Activated CD4-positive, alpha-beta T cell treated with anti-CD3 and anti-CD28 coated beads, Interleukin-2, amount 50 U/mL, for 48 hours (primary cell): ENCODE measurements around the gene SLC39A5.

Source experiments
- DNase-seq, 2 experiments: peaks; one replicate each; pipeline ENCODE4 v3.0.0-alpha.2; 2020

The SLC39A5 gene

DNA sequence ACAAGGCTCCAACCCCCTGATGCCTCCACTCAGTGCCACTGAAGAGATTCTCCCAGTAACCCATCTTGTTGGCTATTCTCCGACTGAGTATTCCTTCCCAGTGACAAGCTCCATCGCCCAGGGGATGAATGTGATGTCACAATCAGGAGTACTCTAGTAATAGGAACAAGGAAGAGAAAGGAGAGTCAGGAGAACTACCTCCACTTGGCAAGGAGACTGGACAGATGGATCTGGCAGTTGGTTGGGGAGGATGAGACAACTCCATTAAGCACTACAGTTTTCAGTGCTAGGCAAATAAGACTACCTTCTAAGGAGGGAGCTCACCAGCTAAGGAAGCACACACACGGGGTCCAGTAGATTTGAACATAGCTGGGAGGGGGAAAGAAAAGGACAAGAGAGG lies 13.4 kb upstream of the SLC39A5 start:
- DNase-seq, result no peak

DNA sequence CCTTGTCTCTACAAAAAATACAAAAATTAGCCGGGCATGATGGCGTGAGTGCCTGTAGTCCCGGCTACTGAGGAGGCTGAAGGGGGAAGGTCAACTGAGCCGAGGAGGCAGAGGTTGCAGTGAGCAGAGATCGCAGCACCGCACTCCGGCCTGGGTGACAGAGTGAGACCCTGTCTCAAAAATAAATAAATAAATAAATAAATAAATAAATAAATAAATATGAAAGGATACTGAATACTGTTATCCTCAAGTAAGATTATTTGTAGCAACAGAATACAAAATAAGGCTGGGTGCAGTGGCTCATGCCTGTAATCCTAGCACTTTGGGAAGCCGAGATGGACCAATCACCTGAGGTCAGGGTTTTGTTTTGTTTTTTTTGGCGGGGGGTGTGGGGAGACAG lies 10.0 kb upstream of the SLC39A5 start:
- DNase-seq, result no peak

DNA sequence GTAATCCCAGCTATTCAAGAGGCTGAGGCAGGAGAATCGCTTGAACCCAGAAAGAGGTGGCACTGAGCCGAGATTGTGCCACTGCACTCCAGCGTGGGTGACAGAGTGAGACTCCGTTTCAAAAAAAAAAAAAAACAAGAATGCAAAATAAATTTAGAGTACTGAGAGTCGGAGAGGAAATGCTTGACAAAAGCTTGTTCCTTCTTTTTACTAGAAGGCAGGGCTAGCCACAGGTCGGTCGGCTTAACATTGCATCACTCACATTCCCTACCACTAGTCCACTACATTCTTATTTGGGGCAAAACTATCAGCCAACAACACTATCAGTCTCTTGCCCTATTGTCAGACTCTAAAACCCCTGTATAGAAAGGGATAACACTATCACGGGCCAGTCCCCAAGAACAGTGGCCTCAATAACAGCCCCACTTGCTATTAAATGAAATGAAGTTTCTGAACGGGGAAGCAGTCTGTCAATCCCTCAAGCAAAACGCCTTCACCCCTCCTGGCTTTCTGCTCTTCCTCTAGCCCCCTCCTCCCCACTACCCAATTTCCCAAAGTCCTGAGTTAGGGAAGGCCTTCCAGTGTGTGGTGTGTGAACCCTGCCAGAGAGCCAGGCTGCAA lies 9.1 kb upstream of the SLC39A5 start:
- no peak for DNase-seq

DNA sequence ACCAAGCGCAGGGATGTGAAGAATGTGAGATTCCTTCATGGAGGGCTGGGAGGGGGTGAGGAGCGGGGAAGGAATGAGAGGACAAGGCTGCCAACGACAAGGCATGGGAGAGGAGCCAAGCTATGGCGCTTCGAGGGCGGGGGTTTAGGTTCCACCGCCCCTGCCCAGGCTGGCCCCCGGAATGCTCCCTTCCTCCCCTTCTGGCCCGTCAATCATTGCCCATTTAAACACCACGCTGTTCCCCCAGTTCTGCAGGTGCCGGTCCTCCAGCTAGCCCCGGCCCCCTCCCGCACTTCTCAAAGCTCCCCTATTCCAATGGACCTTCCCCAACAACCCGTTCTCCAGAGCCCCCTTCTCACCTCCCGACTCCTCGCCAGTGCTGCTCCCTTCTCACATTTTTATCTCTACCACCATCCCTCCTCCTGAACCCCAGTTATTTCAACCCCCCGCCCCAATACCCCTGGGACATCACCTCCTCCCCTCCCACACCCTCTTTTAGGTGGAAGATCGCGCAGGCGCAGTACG lies 8.6 kb upstream of the SLC39A5 start:
- DNase-seq, result no peak

DNA sequence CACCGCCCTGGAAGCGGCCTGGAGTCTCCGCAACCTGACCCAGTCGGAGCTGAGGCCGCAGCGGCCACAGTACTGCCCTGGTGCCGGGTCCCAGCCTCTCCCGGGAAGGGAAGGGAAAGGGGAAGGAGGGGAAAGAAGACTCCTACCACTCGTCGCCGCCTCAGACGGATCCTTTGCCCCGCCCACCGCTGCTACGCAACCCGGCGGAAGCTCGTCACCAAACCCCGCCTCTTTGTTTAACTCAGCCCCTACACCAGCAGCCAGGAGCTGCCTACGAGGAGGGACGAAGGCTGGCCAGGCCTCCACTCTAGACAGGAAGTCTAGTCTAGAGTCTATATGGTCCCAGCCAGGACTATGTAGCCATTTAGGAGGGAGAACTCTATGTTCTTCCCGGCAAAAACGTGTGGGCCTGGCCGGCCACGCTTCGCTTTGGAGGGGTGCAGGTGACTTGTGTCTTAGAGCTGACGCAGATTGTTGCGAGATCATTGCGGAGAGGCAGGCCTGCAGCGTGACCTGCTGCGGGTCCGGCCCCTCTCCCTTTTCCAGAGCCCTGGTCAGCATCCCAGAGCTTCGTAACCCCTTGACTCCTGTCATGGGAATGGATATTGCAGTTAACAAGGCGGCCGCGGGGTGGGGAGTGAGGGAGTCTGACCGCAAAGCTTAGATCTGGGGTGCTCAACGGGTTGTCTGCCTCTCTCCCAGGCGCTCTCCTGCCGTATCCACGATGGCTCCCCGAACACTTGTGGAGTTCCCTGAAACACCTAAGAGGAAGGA lies 7.9 kb upstream of the SLC39A5 start, which contains the start of gene RNF41:
Gene RNF41 (minus strand): TSS at position 166 of the 774 bp plus-strand sequence. CDS start 7,875 bp downstream, outside the sequence.
- peak; percentile 95 to 96 for DNase-seq

DNA sequence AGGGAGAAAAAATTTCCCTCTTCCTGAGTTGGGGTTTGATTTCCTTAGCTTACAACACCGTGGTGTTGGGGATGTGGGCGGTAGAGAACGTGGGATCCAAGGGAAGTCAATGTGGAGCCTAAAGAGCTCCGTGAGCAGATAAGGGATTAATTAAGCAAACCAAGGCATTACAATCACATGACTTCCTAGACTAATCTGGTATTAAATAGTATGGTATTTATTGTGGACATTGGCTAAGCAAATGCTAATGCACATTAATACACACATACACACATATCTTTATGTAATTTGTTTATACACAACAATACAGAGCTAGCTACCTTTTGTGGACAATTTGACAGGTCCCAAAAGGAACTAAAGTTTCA lies 7.3 kb upstream of the SLC39A5 start:
- DNase-seq, result no peak

DNA sequence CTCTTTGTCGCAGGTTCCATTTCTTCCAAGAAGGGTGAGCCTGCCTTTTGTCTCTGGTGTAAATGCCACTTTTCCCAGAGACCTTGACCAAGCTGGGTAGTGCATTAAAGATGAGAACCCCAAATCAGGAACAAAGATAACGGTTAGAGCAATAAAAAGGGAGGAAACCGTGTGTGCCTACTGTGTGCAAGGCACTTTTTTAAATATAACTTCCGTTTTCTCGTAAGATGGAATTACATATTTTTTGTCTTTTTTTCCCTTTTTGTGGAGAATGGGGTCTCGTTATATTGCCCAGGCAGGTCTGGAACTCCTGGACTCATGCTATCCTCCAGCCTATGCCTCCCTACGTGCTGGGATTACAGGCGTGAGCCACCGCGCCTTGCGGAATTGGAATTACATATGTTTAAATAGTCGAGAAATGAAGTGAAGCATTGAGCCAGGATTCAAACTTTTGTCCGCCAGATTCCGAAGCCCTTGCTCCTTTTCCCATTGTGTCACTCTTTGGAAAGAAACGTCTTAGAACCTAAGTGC lies 6.2 kb upstream of the SLC39A5 start:
- no peak for DNase-seq

DNA sequence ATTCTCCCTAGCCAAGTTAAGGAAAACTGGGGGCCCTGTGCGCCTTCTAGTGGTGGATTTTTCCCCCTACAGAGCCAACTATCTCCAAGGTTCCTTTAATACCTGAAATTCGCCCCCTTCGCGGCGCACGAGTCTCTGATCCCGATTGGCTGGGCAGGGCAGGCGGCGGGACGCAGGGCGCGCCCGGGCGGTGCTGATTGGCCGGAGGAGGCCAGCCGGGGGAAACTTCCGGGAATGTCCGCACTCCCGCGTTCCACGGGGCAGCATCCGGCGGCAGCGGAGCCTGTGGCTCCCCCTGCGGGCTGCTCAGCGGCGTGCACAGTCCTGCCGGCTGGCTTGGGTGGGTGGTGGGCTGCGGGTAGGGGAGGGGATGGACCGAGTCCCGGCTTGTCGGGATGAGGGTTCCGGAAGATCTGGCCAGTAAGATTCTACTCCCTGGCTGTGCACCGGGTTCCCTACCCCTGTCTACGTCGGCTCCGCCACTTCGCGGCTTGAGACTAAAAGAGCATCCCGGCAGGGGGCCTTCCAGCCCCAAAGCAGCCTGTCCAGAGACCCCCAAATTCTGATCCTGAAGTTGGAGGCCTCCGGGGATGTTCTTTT lies 5.6 kb upstream of the SLC39A5 start, which contains the start of gene NABP2:
Gene NABP2 (plus strand): TSS at position 241 of the 600 bp plus-strand sequence. CDS start 515 bp downstream, outside the sequence.
- DNase-seq, result peak; percentile 97 to 98

DNA sequence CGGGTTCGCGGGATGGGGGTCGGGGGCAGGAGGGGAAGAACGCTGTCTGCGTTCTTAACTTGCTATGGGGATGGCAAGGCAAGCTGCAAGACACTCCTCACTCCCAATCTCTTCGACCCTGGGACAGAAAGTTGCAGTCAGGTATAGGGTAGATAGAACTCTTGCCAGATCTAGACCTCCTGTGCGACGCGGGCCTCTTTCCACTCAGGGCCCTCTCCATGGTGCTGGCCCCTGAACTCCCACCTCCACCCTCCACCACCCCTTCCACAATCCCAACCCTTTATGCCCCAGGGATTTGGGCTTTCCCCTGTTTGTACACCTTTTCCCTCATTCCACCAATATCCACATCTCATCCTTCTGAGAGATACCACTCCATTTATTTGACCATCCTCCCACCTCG lies 4.9 kb upstream of the SLC39A5 start:
- DNase-seq, result peak in 1 of 2 experiments; percentile 11

DNA sequence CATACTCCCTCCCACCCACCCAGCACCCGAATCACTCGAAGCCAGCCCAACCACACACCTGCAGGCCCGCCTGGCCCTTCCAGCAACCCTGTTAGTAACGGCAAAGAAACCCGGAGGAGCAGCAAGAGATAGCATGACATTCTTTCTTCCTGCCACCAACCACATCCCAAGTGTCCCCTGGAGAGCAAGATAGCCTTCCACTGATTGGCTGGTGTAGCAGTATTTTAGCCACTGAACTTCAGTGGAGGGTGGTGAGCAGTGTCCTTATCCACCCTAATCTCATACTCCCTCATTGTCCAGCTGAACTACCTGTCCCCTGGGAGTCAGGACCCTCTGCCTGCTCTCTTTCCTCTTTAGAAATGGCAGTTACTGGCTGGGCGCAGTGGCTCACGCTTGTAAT lies 769 bp upstream of the SLC39A5 start:
- no peak for DNase-seq

DNA sequence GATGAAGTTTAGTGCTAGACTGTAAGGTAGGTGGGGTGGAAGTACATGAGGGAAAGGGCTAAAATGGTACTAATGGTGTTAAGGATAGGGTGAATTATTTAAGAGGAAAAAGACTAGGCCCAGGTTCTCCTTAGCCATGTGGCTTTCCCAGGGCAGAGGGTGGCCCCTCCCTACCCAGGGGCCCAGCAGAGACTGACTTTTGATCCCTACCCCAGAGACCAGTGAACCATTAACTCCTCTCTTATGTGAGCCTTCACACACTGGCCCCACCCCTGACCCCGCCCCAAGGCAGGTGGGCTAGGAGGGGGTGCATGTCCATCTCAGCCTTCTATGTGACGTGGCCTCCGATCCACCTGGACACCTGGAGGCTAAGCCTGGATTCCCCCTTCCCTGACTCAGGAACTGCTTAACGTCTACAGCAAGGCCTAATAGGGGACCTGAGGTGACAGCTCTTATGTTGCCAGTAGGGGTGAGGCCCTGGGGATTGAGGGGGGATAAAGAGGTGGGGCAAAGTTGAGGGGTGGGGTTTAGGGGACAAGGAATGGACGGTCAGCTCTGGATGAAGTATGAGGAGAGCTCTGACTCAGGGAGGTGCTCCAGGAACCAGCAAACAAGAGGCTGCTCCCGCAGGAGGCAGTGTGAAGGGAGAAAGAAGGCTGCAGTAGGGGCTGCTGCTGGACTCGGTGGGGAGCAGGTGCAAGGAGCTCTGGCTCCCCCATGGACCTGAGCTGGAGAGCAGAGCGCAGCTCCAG lies 757 bp downstream of the SLC39A5 start:
- DNase-seq, result no peak

DNA sequence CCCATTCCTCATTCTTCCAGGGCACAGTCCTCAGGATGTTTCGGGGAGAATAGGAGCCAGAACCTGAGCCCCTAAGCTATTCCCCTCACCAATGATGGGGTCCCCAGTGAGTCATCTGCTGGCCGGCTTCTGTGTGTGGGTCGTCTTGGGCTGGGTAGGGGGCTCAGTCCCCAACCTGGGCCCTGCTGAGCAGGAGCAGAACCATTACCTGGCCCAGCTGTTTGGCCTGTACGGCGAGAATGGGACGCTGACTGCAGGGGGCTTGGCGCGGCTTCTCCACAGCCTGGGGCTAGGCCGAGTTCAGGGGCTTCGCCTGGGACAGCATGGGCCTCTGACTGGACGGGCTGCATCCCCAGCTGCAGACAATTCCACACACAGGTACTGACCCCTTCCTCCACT lies 1.3 kb downstream of the SLC39A5 start:
- DNase-seq, result no peak

DNA sequence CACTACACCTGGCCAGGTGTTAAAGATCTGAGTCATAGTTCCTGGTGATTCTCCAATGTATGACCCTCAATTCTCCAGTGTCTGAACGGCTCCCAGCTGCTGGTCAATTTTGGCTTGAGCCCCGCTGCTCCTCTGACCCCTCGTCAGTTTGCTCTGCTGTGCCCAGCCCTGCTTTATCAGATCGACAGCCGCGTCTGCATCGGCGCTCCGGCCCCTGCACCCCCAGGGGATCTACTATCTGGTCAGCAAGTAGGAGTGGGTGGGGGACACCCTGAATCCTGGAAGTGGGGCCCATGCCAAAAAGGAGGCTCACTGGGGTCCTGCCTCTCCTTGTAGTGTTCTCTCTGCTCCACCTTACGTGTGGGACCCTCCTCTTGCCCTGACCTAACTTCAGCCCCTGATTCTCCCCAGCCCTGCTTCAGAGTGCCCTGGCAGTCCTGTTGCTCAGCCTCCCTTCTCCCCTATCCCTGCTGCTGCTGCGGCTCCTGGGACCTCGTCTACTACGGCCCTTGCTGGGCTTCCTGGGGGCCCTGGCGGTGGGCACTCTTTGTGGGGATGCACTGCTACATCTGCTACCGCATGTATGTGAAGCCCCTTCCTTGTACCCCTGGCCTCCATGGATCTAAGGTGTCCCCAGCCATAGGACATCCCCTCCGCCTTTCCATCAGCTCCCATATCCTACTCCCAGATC lies 5.0 kb downstream of the SLC39A5 start:
- no peak for DNase-seq

DNA sequence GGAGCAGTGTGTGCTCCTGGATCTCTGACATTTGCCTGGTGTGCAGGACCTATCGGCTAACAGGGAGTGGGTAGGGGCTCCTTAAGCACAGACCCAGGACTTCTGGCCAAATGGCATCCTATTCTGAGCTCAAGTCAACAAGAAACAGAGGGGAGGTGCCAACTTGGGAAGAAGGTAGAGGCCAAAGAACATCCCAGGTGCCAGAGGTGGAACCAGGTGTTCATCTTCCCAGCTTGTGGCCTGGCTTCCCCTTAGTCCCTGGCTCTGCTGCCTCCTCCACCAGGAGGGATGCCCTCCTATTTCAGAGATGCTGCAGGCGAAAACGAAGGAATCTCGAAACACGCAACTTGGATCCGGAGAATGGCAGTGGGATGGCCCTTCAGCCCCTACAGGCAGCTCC lies 6.2 kb downstream of the SLC39A5 start:
- DNase-seq, result no peak

DNA sequence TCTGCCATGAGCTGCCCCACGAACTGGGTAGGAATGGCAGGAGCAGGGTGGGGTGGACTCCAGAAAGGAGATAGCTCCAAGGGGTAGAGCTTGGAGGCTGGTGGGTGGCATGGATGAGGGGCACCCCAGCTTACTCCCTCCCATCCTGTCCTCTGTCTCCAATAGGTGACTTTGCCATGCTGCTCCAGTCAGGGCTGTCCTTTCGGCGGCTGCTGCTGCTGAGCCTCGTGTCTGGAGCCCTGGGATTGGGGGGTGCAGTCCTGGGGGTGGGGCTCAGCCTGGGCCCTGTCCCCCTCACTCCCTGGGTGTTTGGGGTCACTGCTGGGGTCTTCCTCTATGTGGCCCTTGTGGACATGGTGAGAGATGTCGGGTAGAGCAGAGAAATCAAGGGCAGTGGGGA lies 7.1 kb downstream of the SLC39A5 start:
- DNase-seq, result no peak

DNA sequence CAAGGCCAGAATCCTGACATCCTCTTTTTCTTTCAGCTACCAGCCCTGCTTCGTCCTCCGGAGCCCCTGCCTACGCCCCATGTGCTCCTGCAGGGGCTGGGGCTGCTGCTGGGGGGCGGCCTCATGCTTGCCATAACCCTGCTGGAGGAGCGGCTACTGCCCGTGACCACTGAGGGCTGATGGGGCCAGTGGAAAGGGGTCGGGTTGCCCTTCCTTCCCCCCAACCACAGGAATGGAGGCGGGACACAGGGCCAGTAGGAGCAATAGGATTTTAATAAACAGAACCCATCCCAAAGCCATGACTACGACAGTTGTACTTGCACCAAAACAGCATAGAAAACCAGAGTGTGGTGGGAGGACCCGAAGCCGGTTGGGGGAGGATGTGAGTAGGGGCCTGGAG lies 7.7 kb downstream of the SLC39A5 start:
- DNase-seq, result no peak

DNA sequence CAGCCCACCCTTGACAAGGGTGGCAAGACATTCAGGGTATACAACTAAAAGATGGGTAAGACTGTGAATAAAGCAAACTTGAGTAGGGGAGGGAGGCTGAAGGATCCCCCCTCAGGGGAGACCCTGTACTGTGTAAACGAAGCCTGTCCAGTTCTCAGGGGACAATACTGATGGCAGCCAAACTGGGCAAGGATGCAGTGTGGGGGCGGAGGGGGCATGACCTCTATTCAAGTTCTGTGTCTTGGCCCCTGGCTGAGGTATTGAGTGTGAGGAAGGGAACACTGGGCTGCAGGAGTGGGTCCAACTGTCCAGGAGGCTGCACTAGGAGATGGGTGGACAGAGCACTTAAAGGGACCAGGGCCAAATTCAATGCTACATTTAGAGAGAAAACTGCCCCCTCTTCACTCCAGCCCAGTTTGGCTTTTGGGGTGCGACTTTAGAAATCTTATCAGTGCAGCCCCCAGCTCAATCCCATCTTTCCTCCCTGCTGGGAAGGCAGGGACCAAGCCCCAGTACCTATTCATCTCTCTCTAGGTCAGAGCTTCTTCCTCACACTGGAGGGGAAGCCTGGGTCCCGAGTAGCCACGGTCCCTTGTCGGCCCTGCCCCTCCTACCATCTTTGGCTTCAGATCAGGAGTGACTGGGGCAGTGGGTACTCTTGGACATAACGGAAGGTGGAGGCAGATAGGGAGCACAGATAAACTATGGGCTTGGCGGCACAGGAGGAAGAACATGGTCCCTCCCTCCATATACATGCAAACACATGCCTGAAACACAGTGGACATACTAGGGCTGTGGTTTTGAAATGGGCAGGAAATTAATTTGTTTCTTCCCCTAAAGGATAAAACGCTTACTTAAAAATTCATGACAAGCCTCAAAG lies 11.8 kb downstream of the SLC39A5 start:
- no peak for DNase-seq

DNA sequence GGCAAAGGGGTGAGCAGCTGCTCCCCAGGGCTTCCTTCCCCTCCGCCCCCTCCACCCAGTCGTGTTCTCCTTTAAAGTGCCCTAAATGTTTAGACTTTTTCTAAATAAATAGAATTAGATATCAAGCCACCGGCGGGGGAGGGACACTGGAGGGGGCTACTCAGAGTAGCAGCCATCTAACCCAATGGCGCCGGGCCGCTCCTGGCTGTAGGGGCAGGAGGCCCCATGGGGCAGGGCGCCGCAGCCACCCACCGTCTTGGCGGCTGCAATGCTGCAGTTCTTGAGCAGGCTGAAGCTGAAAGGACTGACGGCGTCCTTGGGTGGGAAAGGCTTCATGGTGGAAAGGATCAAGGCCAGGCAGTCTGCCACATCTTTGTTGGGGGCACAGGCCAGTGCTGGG lies 13.1 kb downstream of the SLC39A5 start:
- DNase-seq, result no peak

DNA sequence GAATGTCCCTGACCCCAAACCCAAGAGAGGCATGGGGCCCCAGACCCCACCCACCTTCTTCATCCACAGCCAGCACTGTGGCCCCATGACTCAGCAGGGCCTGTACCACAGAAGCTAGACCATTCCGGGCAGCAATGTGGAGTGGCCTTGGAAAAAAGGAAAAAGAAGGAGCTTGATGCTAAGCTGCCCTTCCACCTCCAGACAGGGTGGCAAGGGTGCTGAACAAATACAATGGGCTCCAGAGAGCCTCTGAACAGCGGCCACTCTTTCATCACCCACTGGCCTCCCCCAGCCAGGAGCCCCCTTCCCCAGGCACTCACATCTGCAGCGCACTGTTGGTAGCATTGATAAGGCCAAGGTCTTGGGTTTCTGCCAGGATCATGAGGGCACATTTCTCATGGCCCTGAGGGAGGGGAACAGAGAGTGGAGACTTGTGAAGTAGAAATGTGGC lies 13.9 kb downstream of the SLC39A5 start:
- DNase-seq, result no peak

DNA sequence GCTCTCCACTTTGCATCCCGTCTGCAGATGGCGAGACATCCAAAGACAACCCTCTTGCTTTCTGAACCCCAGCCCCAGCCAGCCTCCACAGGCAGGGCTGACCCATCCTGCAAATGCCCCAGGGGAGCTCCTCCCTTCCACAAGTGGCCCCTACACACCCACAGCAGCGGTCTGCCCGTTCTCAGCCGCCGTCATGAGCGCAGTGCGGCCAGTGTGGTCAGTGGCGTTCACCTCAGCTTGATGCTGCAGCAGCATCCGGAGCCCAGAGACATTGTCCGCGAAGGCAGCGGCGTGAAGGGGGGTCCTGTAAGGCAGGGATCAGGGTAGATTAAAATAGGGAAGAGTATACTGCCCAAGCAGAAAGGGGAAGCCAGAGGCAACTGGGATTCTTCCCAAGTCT lies 14.6 kb downstream of the SLC39A5 start:
- DNase-seq, result no peak

DNA sequence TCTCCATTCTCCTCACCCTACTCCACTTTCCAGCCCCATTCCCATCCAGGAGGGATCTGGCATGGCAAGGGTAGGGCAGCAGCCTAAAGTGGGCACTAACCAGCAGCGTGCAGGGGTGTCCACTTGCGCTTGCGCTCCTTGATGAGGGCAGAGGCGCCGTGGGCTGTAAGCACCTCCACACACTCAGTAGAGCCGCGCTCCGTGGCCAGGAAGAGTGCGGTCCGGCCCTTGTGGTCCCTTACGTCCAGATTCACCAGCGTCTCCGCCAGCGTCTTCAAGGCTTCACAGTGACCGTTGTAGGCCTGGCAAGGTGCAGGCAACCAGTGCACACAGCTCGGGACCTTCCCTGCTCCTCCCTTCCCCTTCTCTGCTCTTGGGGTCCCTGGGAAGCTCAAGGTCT lies 18.1 kb downstream of the SLC39A5 start:
- DNase-seq, result no peak
